ENCODE measurements around the gene MEGF9. TPM values are rescaled to one million over a fixed set of nuclear protein-coding genes. Genes with fewer than 3 reads are reported as not detected.

MEGF9 gene
- polyA plus RNA-seq, 1 of the 3 experiments (the other 2 are of a cell fraction), result 1.8 TPM

DNA sequence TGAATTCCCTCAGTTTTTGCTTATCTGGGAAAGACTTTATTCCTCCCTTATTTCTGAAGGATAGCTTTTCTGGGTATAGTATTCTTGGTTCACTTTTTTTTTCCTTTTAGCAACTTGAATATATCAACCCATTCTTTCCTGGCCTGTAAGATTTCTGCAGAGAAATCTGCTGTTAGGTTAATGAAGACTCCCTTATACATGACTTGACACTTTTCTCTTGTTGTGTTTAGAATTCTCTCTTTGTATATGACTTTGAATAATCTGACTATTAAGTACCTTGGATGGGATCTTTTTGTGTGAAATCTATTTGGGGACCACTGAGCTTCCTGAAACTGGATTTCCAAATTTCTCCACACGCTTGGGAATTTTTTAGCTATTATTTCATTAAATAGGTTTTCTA, 79.3 kb downstream of the MEGF9 start:
- TF ChIP-seq FOSL2 (IDR thresholded peaks at IDR 0.05; ENCODE audit: borderline replicate concordance, low read depth) (no peak), ELF1 (IDR thresholded peaks at IDR 0.05) (no peak), RAD21 (IDR thresholded peaks at IDR 0.05; ENCODE audit: low read length) (no peak), NFIC (IDR thresholded peaks at IDR 0.05; ENCODE audit: borderline replicate concordance) (no peak), POLR2AphosphoS5 (IDR thresholded peaks at IDR 0.05; ENCODE audit: low read depth, low read length) (no peak), TAF1 (IDR thresholded peaks at IDR 0.05; ENCODE audit: borderline replicate concordance, low read depth, low read length) (no peak), SMC3 (IDR thresholded peaks at IDR 0.05; ENCODE audit: low read depth, low read length) (no peak), TEAD4 (IDR thresholded peaks at IDR 0.05; ENCODE audit: borderline replicate concordance, insufficient read depth) (no peak), FOXM1 (IDR thresholded peaks at IDR 0.05; ENCODE audit: low read depth) (no peak), EZH2phosphoT487 (IDR thresholded peaks at IDR 0.05; ENCODE audit: borderline replicate concordance, low read depth) (no peak), TCF12 (IDR thresholded peaks at IDR 0.05) (no peak), ZBTB33 (IDR thresholded peaks at IDR 0.05; ENCODE audit: borderline replicate concordance, low read depth) (no peak), GATA2 (CRISPR knock-in tag; IDR thresholded peaks at IDR 0.05) (no peak), YY1 (IDR thresholded peaks at IDR 0.05; ENCODE audit: low read depth) (no peak)
- TF ChIP-seq, protein P1, sequence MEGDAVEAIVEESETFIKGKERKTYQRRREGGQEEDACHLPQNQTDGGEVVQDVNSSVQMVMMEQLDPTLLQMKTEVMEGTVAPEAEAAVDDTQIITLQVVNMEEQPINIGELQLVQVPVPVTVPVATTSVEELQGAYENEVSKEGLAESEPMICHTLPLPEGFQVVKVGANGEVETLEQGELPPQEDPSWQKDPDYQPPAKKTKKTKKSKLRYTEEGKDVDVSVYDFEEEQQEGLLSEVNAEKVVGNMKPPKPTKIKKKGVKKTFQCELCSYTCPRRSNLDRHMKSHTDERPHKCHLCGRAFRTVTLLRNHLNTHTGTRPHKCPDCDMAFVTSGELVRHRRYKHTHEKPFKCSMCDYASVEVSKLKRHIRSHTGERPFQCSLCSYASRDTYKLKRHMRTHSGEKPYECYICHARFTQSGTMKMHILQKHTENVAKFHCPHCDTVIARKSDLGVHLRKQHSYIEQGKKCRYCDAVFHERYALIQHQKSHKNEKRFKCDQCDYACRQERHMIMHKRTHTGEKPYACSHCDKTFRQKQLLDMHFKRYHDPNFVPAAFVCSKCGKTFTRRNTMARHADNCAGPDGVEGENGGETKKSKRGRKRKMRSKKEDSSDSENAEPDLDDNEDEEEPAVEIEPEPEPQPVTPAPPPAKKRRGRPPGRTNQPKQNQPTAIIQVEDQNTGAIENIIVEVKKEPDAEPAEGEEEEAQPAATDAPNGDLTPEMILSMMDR (IDR thresholded peaks at IDR 0.05), result no peak
- TF ChIP-seq, protein P2, sequence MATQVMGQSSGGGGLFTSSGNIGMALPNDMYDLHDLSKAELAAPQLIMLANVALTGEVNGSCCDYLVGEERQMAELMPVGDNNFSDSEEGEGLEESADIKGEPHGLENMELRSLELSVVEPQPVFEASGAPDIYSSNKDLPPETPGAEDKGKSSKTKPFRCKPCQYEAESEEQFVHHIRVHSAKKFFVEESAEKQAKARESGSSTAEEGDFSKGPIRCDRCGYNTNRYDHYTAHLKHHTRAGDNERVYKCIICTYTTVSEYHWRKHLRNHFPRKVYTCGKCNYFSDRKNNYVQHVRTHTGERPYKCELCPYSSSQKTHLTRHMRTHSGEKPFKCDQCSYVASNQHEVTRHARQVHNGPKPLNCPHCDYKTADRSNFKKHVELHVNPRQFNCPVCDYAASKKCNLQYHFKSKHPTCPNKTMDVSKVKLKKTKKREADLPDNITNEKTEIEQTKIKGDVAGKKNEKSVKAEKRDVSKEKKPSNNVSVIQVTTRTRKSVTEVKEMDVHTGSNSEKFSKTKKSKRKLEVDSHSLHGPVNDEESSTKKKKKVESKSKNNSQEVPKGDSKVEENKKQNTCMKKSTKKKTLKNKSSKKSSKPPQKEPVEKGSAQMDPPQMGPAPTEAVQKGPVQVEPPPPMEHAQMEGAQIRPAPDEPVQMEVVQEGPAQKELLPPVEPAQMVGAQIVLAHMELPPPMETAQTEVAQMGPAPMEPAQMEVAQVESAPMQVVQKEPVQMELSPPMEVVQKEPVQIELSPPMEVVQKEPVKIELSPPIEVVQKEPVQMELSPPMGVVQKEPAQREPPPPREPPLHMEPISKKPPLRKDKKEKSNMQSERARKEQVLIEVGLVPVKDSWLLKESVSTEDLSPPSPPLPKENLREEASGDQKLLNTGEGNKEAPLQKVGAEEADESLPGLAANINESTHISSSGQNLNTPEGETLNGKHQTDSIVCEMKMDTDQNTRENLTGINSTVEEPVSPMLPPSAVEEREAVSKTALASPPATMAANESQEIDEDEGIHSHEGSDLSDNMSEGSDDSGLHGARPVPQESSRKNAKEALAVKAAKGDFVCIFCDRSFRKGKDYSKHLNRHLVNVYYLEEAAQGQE (IDR thresholded peaks at IDR 0.05; ENCODE audit: low read depth, low read length), result no peak
- Histone ChIP-seq H2AFZ (ENCODE audit: low read depth) (no peak overlapping the region), H3K4me1 (ENCODE audit: control insufficient read depth in 1 of 2, insufficient read depth in 2 of 2, low read depth in 1 of 2, low read length in 1 of 2) (no peaks in the 10 kb centered on the region), H3K9me3 (no peaks in the 10 kb centered on the region; the same call in 1 of the 2 replicates), H3K4me2 (no peak overlapping the region), H3K9ac (no peak overlapping the region), H3K9me2 (no peaks in the 10 kb centered on the region), H3F3A (replicated peaks; ENCODE audit: insufficient read depth) (peaks cover 2% of the 10 kb centered on the region), H3K4me3 (ENCODE audit: low read depth in 2 of 2, low read length in 1 of 2) (no peak overlapping the region), H3K27me3 (ENCODE audit: insufficient read depth) (no peaks in the 10 kb centered on the region), H3K27ac (ENCODE audit: low read depth in 2 of 2, low read length in 1 of 2) (no peak overlapping the region), H3K36me3 (replicated peaks in 1 of 2; ENCODE audit: control insufficient read depth in 1 of 2, insufficient read depth in 2 of 2, low read length in 1 of 2) (peaks cover 0 to 4% of the 10 kb centered on the region in 2 experiments), H3K79me2 (ENCODE audit: insufficient read depth) (no peaks in the 10 kb centered on the region), H4K20me1 (ENCODE audit: insufficient read depth) (no peaks in the 10 kb centered on the region)
- DNase-seq, result no peak
- WGBS (ENCODE audit: low lambda C conversion rate), result 100% methylated on average over 1 of the region's 1 CpG
- POLR2A ChIA-PET, result no interaction called here
- CTCF ChIA-PET, result no interaction called here

Data from SK-N-SH (cell line).